NT2/D1 (cell line): ENCODE results near the gene KLHL3.

Source experiments
- YY1 ChIP-seq: IDR thresholded peaks from 2 replicates; pipeline ENCODE4 v1.6.1; 2011; ENCODE audit not compliant: insufficient read length, insufficient read depth
- ZNF274 ChIP-seq: IDR thresholded peaks from 2 replicates; pipeline ENCODE4 v1.6.1; 2011; ENCODE audit warnings: mild to moderate bottlenecking, low read depth, low read length

DNA sequence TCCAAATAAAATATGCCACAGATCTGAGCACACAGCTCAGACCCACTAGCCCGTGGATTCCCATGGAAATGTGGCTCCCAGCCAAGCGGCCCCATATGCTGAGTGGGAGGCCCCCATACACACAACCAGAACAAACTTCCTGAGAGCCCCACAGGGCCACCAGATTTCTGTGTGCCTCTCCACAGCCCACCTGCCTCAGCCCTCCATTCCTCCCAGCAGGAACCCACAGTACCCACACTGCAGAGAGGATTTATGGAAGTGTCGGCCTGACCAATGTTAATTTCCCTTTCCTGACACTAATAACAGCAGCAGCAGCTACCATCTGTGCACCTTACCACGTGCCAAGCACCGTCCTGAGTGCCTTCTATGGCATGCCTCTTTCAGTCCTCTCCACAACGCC is 137.5 kb downstream of the KLHL3 start:
- TF ChIP-seq ZNF274 (no peak), YY1 (no peak)
